PC-3 (cell line): Measurements from ENCODE around the gene CLASP2.

Source experiments
- CTCF ChIP-seq: fragments of 300-600 bp; sonication (generic); conservative IDR thresholded peaks from 2 replicates; pipeline ENCODE4 v1.5.1; 2017; ENCODE audit warnings: antibody characterized with exemption, low read depth, mild to moderate bottlenecking, low read length
- EZH2 ChIP-seq: fragments of 300-600 bp; sonication (generic); IDR thresholded peaks from one replicate; pipeline ENCODE4 v1.6.1; 2017; ENCODE audit warnings: antibody characterized with exemption, mild to moderate bottlenecking, low read length; ENCODE audit not compliant: unreplicated experiment

GRCh38 chr3:33639889-33640288 is 78.2 kb downstream of the CLASP2 start:
- no peak for TF ChIP-seq CTCF
- TF ChIP-seq EZH2, result no peak
